Transverse colon (tissue), 3 donors: ENCODE results near the gene GBGT1.

Experiments
- POLR2A ChIP-seq: fragments of 450-650 bp; IDR thresholded peaks from one replicate; pipeline ENCODE4 v1.6.1; 2016; ENCODE audit warnings: antibody characterized with exemption, mild to moderate bottlenecking, moderate library complexity
- TF ChIP-seq, protein P1 (sequence below), 5 experiments: fragments of 200-600 bp in 3 of 5; fragments of 450-650 bp in 2 of 5; sonication (generic) in 3 of 5; IDR thresholded peaks; 1 replicate in 2 of 5; 2 replicates in 3 of 5; pipeline ENCODE4 v1.5.1; 2016 to 2017; ENCODE audit warnings: antibody characterized with exemption in 5 of 5, inconsistent platforms in 3 of 5, mild to moderate bottlenecking in 2 of 5, moderate library complexity in 1 of 5

DNA sequence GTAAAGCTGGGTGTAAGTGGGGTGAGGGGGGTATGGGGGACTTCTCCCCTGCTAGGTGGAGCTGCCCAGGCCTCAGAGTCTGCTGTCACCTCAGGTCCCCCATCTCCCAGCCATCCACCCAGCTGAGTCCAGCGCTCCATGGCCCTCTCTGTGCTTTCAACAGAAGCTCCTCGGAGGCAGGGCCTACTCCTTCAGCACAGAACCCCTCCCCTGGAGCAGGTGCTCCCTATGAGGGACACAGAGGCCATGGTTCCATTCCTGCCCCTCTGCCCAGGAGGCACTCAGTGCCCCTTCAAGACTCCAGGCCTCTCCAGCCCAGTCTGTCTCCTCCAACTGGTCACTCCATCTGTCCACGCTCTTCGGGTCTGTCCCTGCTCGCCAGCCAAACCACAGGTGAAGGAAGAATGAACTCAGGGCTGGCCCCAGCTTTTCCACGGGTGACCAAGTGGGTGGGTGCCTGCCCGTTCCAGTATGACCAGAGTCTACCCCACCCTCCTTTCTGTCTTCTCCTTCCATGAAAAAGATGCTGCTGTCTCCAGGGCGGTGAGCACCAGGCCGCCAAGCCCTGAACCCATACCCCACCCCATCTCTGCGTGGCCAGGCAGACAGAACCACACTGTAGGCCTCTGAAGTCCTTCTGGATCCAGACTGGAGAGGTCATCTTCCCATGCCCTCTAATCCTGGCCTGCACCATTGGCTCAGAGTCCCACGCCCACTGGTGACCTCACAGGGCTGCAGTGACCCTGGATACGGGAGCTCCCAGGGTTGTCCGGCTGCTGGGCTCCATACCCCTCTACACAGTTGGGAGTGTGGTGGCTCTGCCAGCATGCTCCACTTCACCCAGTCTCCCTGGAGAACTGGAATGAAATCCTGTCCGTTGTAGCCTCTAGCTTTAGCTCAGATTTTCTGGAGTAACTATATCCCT is 11.9 kb downstream of the GBGT1 start:
- TF ChIP-seq, protein P1, sequence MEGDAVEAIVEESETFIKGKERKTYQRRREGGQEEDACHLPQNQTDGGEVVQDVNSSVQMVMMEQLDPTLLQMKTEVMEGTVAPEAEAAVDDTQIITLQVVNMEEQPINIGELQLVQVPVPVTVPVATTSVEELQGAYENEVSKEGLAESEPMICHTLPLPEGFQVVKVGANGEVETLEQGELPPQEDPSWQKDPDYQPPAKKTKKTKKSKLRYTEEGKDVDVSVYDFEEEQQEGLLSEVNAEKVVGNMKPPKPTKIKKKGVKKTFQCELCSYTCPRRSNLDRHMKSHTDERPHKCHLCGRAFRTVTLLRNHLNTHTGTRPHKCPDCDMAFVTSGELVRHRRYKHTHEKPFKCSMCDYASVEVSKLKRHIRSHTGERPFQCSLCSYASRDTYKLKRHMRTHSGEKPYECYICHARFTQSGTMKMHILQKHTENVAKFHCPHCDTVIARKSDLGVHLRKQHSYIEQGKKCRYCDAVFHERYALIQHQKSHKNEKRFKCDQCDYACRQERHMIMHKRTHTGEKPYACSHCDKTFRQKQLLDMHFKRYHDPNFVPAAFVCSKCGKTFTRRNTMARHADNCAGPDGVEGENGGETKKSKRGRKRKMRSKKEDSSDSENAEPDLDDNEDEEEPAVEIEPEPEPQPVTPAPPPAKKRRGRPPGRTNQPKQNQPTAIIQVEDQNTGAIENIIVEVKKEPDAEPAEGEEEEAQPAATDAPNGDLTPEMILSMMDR (IDR thresholded peaks at IDR 0.05): no peak
- TF ChIP-seq POLR2A: no peak
